Measurements from ENCODE around the gene ADARB1.
A peak's percentile ranks its signal among the peaks of the same experiment; 100 is the strongest.
"Not testable (repeated sequence)": the region's sequence is repeated elsewhere in the genome, so short reads cannot be mapped to it uniquely, and the experiment has no call there.

Gene ADARB1

GRCh38 chr21:45141507-45141906, 67.1 kb downstream of the ADARB1 start:
- no peak for TF ChIP-seq CTCF (IDR thresholded peaks at IDR 0.05; ENCODE audit: low read length, missing control alignments)
- no peak for DNase-seq (ENCODE audit: low read depth)
- no peak overlapping the region for H3K4me3 ChIP-seq (replicated peaks; ENCODE audit: low read depth, low read length)

- H3K4me3 ChIP-seq (replicated peaks; ENCODE audit: low read depth, low read length): no peak overlapping the region
- no peak for TF ChIP-seq CTCF (IDR thresholded peaks at IDR 0.05; ENCODE audit: low read length, missing control alignments)
- peak; percentile 64 for DNase-seq (ENCODE audit: low read depth)
These were observed 68.3 kb downstream of the ADARB1 start for GRCh38 chr21:45142469-45143308.

GRCh38 chr21:45143855-45144254, 69.5 kb downstream of the ADARB1 start:
- DNase-seq (ENCODE audit: low read depth): no peak
- TF ChIP-seq CTCF (IDR thresholded peaks at IDR 0.05; ENCODE audit: low read length, missing control alignments): no peak
- no peak overlapping the region for H3K4me3 ChIP-seq (replicated peaks; ENCODE audit: low read depth, low read length)

- DNase-seq (ENCODE audit: low read depth): no peak
- TF ChIP-seq CTCF (IDR thresholded peaks at IDR 0.05; ENCODE audit: low read length, missing control alignments): no peak
- no peak overlapping the region for H3K4me3 ChIP-seq (replicated peaks; ENCODE audit: low read depth, low read length)
These were observed 70.8 kb downstream of the ADARB1 start for GRCh38 chr21:45145146-45145545.

GRCh38 chr21:45145846-45146245, 71.5 kb downstream of the ADARB1 start:
- not testable (repeated sequence) for H3K4me3 ChIP-seq (replicated peaks; ENCODE audit: low read depth, low read length); DNase-seq (ENCODE audit: low read depth)

GRCh38 chr21:45146306-45146705, 71.9 kb downstream of the ADARB1 start:
- no peak for TF ChIP-seq CTCF (IDR thresholded peaks at IDR 0.05; ENCODE audit: low read length, missing control alignments)
- DNase-seq (ENCODE audit: low read depth): no peak
- no peak overlapping the region for H3K4me3 ChIP-seq (replicated peaks; ENCODE audit: low read depth, low read length)

GRCh38 chr21:45146801-45147200, 72.4 kb downstream of the ADARB1 start:
- TF ChIP-seq CTCF (IDR thresholded peaks at IDR 0.05; ENCODE audit: low read length, missing control alignments): no peak
- no peak overlapping the region for H3K4me3 ChIP-seq (replicated peaks; ENCODE audit: low read depth, low read length)

More at GRCh38 chr21:45146801-45147200, 72.4 kb downstream of the ADARB1 start:
- DNase-seq (ENCODE audit: low read depth): no peak
